SK-N-SH (cell line): ENCODE results near the gene PSMD14.
"Not testable (repeated sequence)": the region's sequence is repeated elsewhere in the genome, so short reads cannot be mapped to it uniquely, and the experiment has no call there.

ENCODE experiments used
- CTCF ChIP-seq: fragments of 200-600 bp; sonication (generic); IDR thresholded peaks from 2 replicates; pipeline ENCODE4 v1.6.1; 2017; ENCODE audit warnings: antibody characterized with exemption, mild to moderate bottlenecking, moderate library complexity
- FOSL2 ChIP-seq: IDR thresholded peaks from 2 replicates; pipeline ENCODE4 v1.4.0; 2012; ENCODE audit warnings: low read depth, mild to moderate bottlenecking, moderate library complexity, borderline replicate concordance
- FOXM1 ChIP-seq: IDR thresholded peaks from 2 replicates; pipeline ENCODE4 v1.4.0; 2012; ENCODE audit warnings: low read depth, mild to moderate bottlenecking
- GABPA ChIP-seq: IDR thresholded peaks from 2 replicates; pipeline ENCODE4 v1.4.0; 2012; ENCODE audit warnings: low read depth, mild to moderate bottlenecking
- MAX ChIP-seq: IDR thresholded peaks from 2 replicates; pipeline ENCODE4 v1.4.0; 2012; ENCODE audit warnings: low read depth
- PBX3 ChIP-seq: IDR thresholded peaks from 2 replicates; pipeline ENCODE4; 2012
- POLR2AphosphoS5 ChIP-seq: IDR thresholded peaks from 2 replicates; pipeline ENCODE4 v1.6.1; 2012; ENCODE audit warnings: low read depth, low read length
- RAD21 ChIP-seq: IDR thresholded peaks from 2 replicates; pipeline ENCODE4 v1.6.1; 2012; ENCODE audit warnings: mild to moderate bottlenecking, low read length
- SMC3 ChIP-seq: IDR thresholded peaks from 2 replicates; pipeline ENCODE4 v1.6.1; 2012; ENCODE audit warnings: low read depth, low read length, improper control_type of control experiment
- TAF1 ChIP-seq: IDR thresholded peaks from 2 replicates; pipeline ENCODE4 v1.6.1; 2012; ENCODE audit warnings: low read depth, mild to moderate bottlenecking, low read length, moderate library complexity, borderline replicate concordance
- TCF12 ChIP-seq: IDR thresholded peaks from 2 replicates; pipeline ENCODE4 v1.4.0; 2012
- USF2 ChIP-seq: fragments of 150-350 bp; IDR thresholded peaks from 2 replicates; pipeline ENCODE4 v1.6.1; 2017; ENCODE audit warnings: antibody characterized with exemption, low read length, low read depth, borderline replicate concordance

GRCh38 chr2:161278564-161279229 is 29.5 kb upstream of the PSMD14 start:
- TF ChIP-seq PBX3, CTCF, USF2, TCF12, SMC3, GABPA, MAX, FOXM1, RAD21, TAF1, FOSL2, POLR2AphosphoS5: not testable (repeated sequence)
